Measurements from ENCODE around the gene POU2F2. TPM values are rescaled to one million over a fixed set of nuclear protein-coding genes. Genes with fewer than 3 reads are reported as not detected.

Gene POU2F2
- 10 to 100 TPM; 30.0 to 31.9 TPM for total RNA-seq

DNA sequence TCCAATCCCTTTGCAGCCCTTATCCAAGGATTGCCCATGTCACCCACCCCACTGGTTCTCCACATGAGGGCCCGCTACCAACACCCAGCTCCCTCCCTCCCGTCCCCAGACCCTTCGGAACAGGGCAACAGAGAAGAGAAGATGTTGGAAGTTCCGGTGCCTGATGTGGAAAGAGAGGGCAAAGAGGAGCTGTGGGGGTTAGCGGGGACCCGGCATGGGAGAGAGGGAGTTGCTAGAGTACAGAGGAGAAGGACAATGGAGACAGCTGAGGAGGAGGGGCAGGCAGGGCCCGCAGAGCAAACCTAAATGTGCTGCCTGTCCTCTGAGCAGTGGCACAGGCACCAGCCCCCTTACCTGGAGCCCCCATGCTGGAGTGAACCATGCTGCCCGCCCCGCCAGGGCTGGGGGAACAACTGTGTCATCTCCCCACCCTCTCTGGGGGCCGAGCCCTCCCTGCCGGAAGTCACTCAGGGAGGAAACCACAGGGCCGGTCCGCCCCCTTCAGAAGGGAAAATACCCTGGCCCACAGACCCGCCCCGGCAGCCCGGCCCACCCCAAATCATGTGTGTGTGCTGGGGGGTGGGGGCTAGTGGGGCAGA lies at the start of gene POU2F2:
Gene POU2F2, minus strand, starts transcription at position 417 of the 599 bp plus-strand sequence. Its CDS starts 35 bp downstream, at position 382.
- CTCF ChIA-PET, result interaction anchor here (0.8 to 2.8 kb wide), 23 partner anchors 8 to 307 kb away, joined by 3 to 40 read pairs (median 4); partner anchors contain the start of gene GSK3A
- no peaks in the 10 kb centered on the region for H3K9me3 Mint-ChIP-seq
- intact Hi-C loops (cut with micrococcal nuclease), result loop anchor here (1.0 to 2.0 kb wide), 8 partner anchors 9 to 309 kb away; partner anchors contain the start of genes ERF and MEGF8
- peak within 1 kb of the TSS; percentile 86 for H3K27ac Mint-ChIP-seq
- peak within 1 kb of the TSS; percentile 79 for H3K4me3 Mint-ChIP-seq
- no peaks in the 10 kb centered on the region for H3K27me3 Mint-ChIP-seq (ENCODE audit: low read depth)
- peak; percentile 91 for DNase-seq
- no peaks in the 10 kb centered on the region for H3K36me3 Mint-ChIP-seq (ENCODE audit: low read depth)
- peaks cover 64% of the 10 kb centered on the region for H3K4me1 Mint-ChIP-seq (ENCODE audit: low read depth)

DNA sequence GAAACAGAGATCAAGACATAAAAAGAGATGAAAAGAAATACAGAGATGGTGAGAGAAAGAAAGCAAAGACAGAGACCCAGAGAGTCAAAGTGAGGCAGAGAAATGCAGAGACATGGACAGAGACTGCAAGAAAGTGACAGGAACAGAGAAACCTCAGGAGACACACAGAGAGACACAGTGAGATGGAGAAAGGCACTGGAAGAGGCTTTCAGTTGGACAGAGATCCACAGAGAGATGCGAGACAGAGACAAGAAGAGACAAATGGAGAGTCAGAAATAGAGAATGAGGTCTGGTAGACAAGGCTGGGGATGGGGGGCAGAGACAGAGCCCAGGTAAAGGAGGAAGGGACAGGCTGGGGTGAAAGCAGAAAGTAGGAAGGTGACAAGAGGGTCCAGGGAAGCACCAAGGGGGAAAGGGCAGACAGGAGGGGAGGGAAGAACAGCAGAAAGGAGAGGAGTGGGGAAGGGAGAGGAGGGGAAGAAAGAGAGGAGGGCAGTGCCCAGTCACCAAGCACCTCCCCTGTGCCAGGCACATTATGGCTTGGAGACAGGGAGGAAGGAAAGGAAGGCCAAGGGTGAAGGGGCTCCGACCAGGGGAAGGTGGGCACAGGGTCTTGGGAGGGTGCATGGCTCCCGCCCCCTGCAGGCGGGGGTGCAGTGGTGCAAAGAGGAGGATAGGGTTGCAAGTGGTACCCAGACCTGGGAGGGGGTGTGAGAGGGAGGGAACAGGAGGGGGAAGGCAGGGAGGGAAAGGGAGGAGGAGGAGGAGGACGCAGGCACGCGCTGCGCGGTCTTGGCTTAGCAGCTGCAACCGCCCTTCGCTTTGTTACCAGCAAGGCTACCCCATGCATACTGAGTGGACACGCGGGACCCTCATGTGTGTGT lies 46.8 kb upstream of the POU2F2 start:
- Mint-ChIP-seq H3K9me3 (no peaks in the 10 kb centered on the region), H3K4me1 (ENCODE audit: low read depth) (peaks cover 14% of the 10 kb centered on the region), H3K27me3 (ENCODE audit: low read depth) (peaks cover 26% of the 10 kb centered on the region), H3K36me3 (ENCODE audit: low read depth) (no peaks in the 10 kb centered on the region), H3K4me3 (no peak overlapping the region), H3K27ac (no peak overlapping the region)
- CTCF ChIA-PET, result interaction anchor here (0.7 kb wide), 1 partner anchor 301 kb away, joined by 4 read pairs; no protein-coding TSS in a partner anchor
- peak; percentile 15 for DNase-seq
- intact Hi-C loops (cut with micrococcal nuclease), result loop anchor here (1.0 kb wide), 2 partner anchors 46 to 71 kb away; no protein-coding TSS in a partner anchor

DNA sequence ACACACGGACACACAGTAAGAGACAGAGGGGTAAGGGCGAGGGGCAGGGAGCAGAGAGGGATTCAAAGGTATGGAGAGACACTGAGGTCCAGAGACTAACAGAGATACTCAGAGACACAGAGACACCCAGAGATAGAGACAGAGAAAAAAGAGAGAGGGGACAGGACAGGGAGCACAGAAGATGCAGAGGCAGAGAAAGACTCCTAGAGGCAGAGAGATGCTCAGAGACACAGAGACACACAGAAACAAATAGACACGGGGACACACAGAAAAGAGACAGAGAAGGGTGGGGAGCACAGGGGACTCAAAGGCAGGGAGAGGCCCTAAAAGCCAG lies 45.4 kb upstream of the POU2F2 start:
- Mint-ChIP-seq H3K9me3 (no peaks in the 10 kb centered on the region), H3K4me1 (ENCODE audit: low read depth) (peaks cover 11% of the 10 kb centered on the region), H3K27ac (no peak overlapping the region), H3K27me3 (ENCODE audit: low read depth) (peaks cover 26% of the 10 kb centered on the region), H3K4me3 (no peak overlapping the region), H3K36me3 (ENCODE audit: low read depth) (no peaks in the 10 kb centered on the region)
- CTCF ChIA-PET, result interaction anchor here (0.7 to 2.4 kb wide), 3 partner anchors 45 to 146 kb away, joined by 3 to 8 read pairs (median 3); partner anchors contain the start of gene POU2F2
- DNase-seq, result no peak
- intact Hi-C loops (cut with micrococcal nuclease), result loop anchor here (1.0 to 2.0 kb wide), 3 partner anchors 40 to 65 kb away; partner anchors contain the start of genes DEDD2 and GSK3A

DNA sequence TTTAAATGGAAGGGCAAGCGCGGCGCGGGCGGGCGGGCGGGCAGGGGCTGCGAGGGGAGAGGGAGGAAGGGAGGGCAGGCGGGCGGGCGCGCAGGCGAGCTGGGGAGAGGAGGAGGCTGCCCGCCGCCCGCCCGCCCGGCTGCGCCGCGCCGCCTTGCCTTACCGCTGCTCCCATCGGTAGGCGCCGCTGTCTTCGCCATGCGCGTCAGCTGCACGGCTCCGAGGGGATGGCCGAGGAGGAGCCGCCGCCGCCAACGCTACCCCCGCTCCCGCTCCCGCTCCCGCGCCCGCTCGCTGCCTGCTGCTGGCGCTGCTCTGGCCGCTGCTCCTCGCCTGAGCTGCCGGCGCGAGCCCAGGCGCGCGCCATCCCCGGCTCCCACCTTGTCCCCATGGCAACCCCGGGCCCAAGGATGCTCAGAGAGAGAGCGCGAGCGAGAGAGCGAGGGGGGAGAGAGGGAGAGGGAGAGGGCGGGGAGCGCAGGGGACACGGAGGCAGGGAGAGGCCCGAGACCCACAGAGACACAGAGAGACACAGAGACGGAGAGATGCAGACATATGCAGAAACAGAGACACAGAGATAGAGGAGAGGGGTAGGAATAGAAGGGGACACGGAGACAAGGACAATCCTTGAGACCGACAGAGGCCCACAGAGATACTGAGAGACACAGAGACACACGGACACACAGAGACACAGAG lies 44.9 kb upstream of the POU2F2 start:
- H3K36me3 Mint-ChIP-seq (ENCODE audit: low read depth), result no peaks in the 10 kb centered on the region
- CTCF ChIA-PET, result interaction anchor here (0.6 to 2.4 kb wide), 14 partner anchors 8 to 146 kb away, joined by 3 to 12 read pairs (median 4); partner anchors contain the start of genes PAFAH1B3 and POU2F2
- H3K4me1 Mint-ChIP-seq (ENCODE audit: low read depth), result peaks cover 11% of the 10 kb centered on the region
- intact Hi-C loops (cut with micrococcal nuclease), result loop anchor here (1.0 to 2.0 kb wide), 2 partner anchors 40 to 66 kb away; partner anchors contain the start of genes DEDD2 and GSK3A
- H3K27ac Mint-ChIP-seq, result no peak overlapping the region
- DNase-seq, result peak; percentile 83
- H3K27me3 Mint-ChIP-seq (ENCODE audit: low read depth), result peaks cover 26% of the 10 kb centered on the region
- no peaks in the 10 kb centered on the region for H3K9me3 Mint-ChIP-seq
- no peak overlapping the region for H3K4me3 Mint-ChIP-seq

DNA sequence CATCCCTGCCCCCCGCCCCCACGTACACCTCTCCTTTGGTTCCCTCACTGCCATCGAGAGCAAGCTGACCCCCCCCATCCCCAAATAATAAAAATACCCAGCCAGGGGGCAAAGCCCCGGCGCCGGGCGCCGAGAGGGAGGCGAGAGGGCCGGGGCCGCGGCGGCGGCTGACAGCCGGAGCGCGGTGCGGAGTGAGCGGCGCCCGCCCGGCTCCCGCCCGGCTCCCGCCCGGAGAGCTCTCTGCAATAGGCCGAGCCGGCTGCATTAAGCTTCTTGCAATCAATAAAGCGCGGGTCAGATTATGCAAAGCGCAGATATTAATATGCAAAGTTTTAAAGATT lies 44.4 kb upstream of the POU2F2 start:
- CTCF ChIA-PET, result interaction anchor here (0.6 to 2.4 kb wide), 13 partner anchors 8 to 147 kb away, joined by 3 to 12 read pairs (median 4); partner anchors contain the start of genes PAFAH1B3 and POU2F2
- Mint-ChIP-seq H3K36me3 (ENCODE audit: low read depth) (no peaks in the 10 kb centered on the region), H3K4me3 (peak overlapping the region; percentile 81), H3K27me3 (ENCODE audit: low read depth) (peaks cover 26% of the 10 kb centered on the region), H3K9me3 (no peaks in the 10 kb centered on the region), H3K27ac (no peak overlapping the region), H3K4me1 (ENCODE audit: low read depth) (peaks cover 11% of the 10 kb centered on the region)
- intact Hi-C loops (cut with micrococcal nuclease), result loop anchor here (2.0 kb wide), 1 partner anchor 66 kb away; the partner anchor contains the start of gene GSK3A
- DNase-seq, result no peak

DNA sequence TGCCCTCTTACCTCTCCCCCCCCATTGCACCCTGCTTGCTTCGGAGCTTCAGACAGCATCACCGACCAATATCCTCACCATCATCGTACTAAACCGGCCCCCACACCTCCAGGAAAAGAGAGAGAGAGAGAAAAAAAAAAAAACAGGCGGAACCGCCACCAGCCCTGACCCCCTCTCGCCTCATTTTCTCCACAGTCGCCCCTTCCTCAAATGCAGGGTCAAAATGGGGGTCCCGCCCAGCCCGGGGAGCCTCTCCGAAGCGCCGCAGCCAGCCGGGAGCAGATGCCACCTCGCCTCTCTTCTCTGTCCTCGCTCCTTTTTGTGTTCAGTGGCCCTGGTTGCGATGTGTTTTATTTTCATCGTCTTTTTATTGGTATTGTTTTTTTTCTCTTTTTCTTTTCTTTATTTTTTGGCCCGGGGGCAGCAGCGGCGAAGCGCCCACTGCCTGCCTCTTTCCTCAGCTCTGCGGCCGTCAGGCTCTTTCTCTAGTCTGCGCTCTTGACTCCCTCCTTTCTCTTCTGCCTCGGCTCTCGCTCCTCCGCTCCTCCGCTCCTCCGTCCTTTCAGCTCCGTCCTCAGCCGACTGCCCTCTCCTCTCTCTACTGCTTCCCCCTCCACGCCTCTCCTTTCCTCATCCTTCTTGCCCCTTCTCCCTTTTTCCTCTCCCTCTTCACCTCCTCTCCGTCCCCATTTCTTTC lies 43.9 kb upstream of the POU2F2 start:
- Mint-ChIP-seq H3K27me3 (ENCODE audit: low read depth) (peaks cover 26% of the 10 kb centered on the region), H3K4me1 (ENCODE audit: low read depth) (peaks cover 11% of the 10 kb centered on the region), H3K36me3 (ENCODE audit: low read depth) (no peaks in the 10 kb centered on the region), H3K9me3 (no peaks in the 10 kb centered on the region), H3K27ac (no peak overlapping the region), H3K4me3 (peak overlapping the region; percentile 81)
- CTCF ChIA-PET, result interaction anchor here (0.6 to 2.4 kb wide), 15 partner anchors 9 to 147 kb away, joined by 3 to 12 read pairs (median 4); partner anchors contain the start of genes PAFAH1B3 and POU2F2
- DNase-seq, result peak; percentile 10
- intact Hi-C loops (cut with micrococcal nuclease), result loop anchor here (2.0 kb wide), 1 partner anchor 67 kb away; the partner anchor contains the start of gene GSK3A

DNA sequence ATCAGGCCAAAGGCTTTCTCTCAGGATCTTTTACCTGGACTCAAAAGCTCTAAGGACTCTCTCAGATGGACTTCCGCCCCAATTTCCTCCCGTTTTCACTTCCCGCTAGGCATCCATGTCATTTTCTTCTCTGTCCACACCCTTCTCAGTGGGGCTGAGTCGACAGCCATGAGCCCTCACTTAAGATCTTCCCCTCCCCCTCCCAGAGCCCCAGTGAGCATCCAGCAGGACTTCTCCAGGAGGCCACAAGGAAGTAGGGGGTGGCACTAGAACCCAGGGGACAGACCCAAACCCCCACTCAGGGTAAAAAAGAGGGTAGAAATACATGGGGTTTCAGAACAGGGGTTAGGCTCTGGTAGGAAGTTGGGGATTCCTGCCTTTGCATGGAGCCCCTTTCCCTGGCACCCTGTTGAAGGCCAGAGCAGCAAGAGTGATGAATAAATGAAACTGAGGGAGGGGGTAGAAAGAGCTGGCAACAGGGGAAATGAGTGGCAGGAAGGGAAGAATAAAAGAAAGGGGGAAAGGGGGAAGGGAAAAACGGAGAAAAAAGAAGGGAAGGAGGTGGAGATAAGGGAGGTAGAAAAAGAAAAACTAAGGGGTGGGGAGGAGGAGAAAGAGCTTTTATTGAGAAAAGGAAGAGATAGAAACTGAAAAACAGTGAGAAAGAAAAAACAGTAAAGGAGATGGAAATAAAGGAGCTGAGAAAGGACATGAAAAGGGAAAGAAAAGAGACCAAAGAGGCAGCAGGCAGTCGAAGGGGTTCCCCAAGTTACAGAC lies 42.9 kb upstream of the POU2F2 start:
- peaks cover 26% of the 10 kb centered on the region for H3K27me3 Mint-ChIP-seq (ENCODE audit: low read depth)
- intact Hi-C loops (cut with micrococcal nuclease), result no loop called here
- no peaks in the 10 kb centered on the region for H3K9me3 Mint-ChIP-seq
- no peaks in the 10 kb centered on the region for H3K36me3 Mint-ChIP-seq (ENCODE audit: low read depth)
- no peak for DNase-seq
- no peak overlapping the region for H3K27ac Mint-ChIP-seq
- peak overlapping the region; percentile 81 for H3K4me3 Mint-ChIP-seq
- peaks cover 11% of the 10 kb centered on the region for H3K4me1 Mint-ChIP-seq (ENCODE audit: low read depth)
- CTCF ChIA-PET, result interaction anchor here (0.7 to 2.4 kb wide), 6 partner anchors 10 to 140 kb away, joined by 3 to 12 read pairs (median 6); partner anchors contain the start of gene POU2F2

DNA sequence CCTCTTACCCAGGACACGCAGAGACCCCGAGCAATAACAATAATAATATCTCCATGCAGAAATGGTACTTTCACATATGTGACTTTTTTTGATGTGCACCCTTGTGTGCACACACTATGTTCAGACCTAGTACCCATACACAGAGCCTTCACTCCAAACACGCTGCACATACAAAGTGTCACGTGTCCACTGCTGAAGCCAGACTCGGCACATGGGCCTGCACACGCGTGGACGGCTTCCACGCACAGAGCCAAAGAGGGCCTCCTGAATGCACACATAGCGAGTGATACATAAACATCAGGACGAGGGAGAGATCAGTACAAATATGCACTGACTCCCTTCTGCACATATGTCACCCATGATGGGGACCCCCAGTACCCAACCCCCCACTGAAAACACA lies 41.9 kb upstream of the POU2F2 start:
- Mint-ChIP-seq H3K4me1 (ENCODE audit: low read depth) (peaks cover 11% of the 10 kb centered on the region), H3K27ac (no peak overlapping the region), H3K27me3 (ENCODE audit: low read depth) (peaks cover 21% of the 10 kb centered on the region), H3K36me3 (ENCODE audit: low read depth) (no peaks in the 10 kb centered on the region), H3K4me3 (no peak overlapping the region), H3K9me3 (no peaks in the 10 kb centered on the region)
- DNase-seq, result no peak
- intact Hi-C loops (cut with micrococcal nuclease), result no loop called here
- CTCF ChIA-PET, result no interaction called here

DNA sequence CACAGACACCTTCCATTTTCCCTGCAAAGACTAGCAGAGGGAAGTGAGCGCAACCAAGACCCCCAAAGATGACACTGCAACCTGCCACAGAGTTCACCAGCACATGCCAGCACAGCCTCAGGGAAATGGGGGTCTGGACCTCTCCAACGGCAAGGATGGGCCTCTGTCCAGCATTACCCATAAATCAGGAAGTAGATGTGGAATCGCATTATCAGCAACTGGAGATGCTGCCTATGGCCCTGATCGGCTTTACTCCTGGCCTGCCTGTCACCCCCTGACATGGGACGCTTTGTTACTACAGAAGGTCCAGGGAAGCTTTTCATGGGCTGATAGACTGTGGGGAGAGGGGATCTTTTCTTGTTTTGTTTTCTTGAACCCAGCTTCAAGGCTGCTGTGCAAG lies 41.4 kb upstream of the POU2F2 start:
- Mint-ChIP-seq H3K36me3 (ENCODE audit: low read depth) (no peaks in the 10 kb centered on the region), H3K27me3 (ENCODE audit: low read depth) (peaks cover 21% of the 10 kb centered on the region), H3K4me3 (no peak overlapping the region), H3K9me3 (no peaks in the 10 kb centered on the region), H3K27ac (no peak overlapping the region), H3K4me1 (ENCODE audit: low read depth) (peaks cover 11% of the 10 kb centered on the region)
- CTCF ChIA-PET, result no interaction called here
- no peak for DNase-seq
- intact Hi-C loops (cut with micrococcal nuclease), result no loop called here

DNA sequence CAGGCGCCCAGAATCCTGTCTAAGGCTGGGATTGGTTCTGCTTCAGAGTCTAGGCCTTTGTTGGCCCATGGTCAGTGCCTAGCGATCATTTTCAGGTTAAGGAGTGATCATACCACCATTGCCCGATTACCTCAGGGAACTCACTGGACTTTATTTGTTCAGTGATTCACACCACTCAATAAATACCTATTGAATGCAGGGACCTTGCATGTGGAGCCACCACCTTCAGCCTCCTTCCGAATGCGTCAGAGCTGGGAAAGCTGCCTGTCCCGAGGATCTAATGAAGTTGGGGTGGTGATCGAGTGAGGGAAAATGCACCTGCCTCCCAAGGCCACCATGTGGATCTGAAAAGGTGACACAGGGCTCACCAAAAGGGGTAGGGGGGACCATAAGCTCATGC lies 40.0 kb upstream of the POU2F2 start:
- no peak for DNase-seq
- Mint-ChIP-seq H3K27ac (no peak overlapping the region), H3K27me3 (ENCODE audit: low read depth) (peaks cover 21% of the 10 kb centered on the region), H3K9me3 (no peaks in the 10 kb centered on the region), H3K4me3 (no peak overlapping the region), H3K36me3 (ENCODE audit: low read depth) (no peaks in the 10 kb centered on the region), H3K4me1 (ENCODE audit: low read depth) (peaks cover 11% of the 10 kb centered on the region)
- CTCF ChIA-PET, result no interaction called here
- intact Hi-C loops (cut with micrococcal nuclease), result no loop called here

DNA sequence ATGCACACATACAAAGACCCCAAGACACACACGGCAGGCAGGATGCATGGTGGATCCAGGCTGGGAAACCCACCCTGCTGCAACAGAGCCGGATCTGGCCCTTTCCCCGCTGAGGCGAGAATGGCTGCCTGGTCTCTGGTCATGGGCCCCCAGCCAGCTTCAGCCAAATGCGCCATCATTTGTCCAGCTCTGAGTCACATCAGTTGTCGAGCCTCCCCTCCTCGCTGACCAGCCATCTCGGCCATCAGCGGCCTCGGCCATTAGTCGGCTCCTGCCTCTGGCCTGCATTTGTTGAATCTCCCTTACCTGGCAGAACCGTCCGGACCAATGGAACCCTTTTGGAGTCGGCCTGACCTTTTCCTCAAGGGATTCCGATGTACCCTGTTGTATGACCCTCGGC lies 38.5 kb upstream of the POU2F2 start:
- Mint-ChIP-seq H3K27ac (no peak overlapping the region), H3K36me3 (ENCODE audit: low read depth) (no peaks in the 10 kb centered on the region), H3K27me3 (ENCODE audit: low read depth) (peaks cover 14% of the 10 kb centered on the region), H3K4me1 (ENCODE audit: low read depth) (peaks cover 4% of the 10 kb centered on the region), H3K4me3 (no peak overlapping the region), H3K9me3 (no peaks in the 10 kb centered on the region)
- CTCF ChIA-PET, result interaction anchor here (0.6 kb wide), 1 partner anchor 52 kb away, joined by 4 read pairs; no protein-coding TSS in a partner anchor
- DNase-seq, result no peak
- intact Hi-C loops (cut with micrococcal nuclease), result no loop called here

Data from activated naive CD4-positive, alpha-beta T cell treated with anti-CD3 and anti-CD28 coated beads for 36 hours (primary cell).